Activated CD8-positive, alpha-beta memory T cell treated with anti-CD3 and anti-CD28 coated beads, Interleukin-2, amount 50 U/mL, for 24 hours (primary cell): Measurements from ENCODE around the gene TFEB.

Source experiments
- DNase-seq: peaks from one replicate; pipeline ENCODE4 v3.0.0-alpha.2; 2020; ENCODE audit errors: extremely low read depth

Gene TFEB

GRCh38 chr6:41674231-41675000, 61.0 kb downstream of the TFEB start:
- DNase-seq, result no peak

GRCh38 chr6:41673704-41674000, 61.8 kb downstream of the TFEB start:
- no peak for DNase-seq

DNA sequence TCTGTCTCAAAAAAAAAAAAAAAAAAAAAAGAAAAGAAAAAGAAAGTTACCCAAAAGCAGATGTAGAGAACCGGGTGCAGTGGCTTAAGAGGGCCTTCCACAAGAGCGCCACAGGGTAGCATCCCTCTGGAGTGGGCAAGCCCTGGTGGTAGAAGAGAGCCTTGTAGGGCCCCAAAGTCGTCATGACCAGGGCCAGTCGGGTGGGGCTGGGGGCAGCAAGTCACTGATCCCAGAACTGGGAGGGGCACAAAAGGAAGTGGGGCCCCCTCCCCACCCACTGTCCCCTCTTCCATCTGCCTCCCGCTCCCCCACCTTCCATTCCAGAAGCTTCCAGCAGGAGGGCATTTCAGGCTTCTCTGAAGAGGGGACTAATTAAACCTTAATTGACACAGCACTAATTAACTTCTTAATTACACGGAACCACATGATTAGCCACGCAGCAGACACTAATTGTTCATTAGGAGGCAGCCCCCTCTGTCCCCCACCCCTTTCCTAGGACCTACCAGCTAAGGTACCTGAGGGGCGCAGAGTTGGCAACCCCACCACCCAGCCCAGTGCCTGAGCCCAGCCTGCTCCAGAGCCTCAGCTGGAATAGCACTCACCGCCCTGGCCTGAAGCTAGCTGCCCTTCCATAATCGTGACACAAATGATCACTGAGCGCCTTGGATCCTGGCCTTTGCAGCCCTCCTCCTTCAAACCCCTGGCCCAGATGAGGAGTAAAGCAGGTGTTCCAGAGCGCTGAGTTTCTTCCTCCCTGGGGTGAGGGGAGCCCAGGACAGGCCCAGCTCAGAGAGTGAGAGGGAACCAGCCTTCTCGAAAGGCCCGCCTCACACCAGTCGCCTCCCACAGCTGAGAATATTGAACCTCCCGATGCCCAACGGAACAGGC, 62.3 kb downstream of the TFEB start:
- DNase-seq, result no peak

DNA sequence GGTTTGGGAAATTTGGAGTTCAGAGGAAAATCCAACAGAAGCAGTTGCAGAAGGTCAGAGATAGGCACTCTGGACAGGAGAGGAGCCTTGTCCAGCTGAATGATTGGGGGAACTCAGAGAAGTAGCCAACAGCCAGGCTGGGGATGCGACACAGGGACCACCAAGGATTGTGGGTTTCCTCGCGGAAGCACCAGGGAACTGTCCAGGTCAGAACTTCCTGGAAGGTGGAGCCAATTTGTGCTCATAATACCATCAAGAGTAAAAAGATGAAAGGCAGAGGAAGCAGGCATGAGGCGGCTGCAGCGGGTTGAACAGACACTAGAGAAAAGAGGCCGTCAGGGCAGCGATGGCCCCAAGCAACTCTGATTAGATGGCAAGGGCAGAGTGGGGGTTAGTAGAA, 63.4 kb downstream of the TFEB start:
- DNase-seq, result no peak

DNA sequence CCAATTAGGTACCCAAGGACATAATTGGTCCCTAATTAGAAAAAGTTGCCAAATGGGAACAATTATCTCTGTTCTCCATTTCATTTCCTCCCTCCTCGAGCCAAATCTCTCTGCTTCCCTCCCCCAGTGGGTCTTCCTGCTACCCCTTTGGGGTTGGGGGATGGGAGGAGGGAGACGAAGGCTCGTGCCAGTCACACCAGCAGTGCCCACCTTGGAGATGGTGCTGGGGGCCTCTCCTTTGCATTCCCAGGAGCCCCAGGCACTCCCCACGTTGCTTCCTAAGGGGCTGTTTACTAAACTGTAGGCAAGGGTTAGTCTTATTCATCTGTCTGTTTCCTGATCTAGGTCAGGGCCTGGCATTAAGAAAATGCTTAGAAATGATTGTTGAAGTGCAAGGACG, 64.0 kb downstream of the TFEB start:
- no peak for DNase-seq

DNA sequence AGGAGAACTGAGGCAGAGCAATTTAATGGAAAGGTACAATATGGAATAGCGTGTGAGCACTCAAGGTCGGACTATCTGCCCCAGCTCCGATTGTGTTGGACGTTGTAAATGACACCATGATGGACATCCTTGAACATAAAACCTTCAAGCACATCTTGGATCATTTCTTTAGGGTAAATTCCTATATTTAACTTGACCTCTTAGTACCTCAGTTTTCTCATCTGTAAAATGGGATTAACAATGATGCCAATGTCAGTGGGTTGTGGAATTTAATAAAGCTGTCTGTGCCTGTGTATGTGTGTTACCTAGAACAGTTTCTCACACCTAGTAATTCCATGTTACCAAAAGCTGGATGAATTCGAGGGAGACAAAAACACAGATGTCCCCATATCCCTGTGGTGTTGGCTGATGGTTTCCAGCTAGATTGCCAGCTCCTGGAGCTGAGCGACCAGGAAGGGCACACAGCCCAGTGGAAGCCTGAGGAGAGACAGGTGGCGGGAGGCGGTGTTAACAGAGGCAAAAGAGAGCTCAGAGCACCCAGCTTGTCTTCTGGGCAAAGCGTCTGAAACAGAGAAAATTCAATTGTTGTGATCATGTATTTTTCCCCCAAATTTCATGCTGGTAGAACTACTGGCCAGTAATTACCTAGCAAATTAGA, 64.6 kb downstream of the TFEB start:
- no peak for DNase-seq

DNA sequence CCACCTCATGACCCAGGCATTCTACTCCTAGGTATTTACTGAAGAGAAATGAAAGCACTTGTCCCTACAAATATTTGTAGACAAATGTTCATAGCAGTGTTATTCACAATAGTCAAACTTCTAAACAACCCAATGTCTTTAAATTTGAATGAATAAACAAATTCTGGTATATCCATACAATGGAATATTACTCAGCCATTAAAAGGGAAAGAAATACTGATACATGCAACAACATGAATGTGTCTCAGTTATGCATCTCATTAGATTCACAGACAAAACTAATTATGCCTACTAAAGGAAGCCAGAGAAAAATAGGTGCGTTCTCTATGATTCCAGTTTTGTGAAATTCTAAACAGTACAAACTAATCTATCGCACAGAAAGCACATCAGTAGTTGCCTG, 66.4 kb downstream of the TFEB start:
- no peak for DNase-seq

DNA sequence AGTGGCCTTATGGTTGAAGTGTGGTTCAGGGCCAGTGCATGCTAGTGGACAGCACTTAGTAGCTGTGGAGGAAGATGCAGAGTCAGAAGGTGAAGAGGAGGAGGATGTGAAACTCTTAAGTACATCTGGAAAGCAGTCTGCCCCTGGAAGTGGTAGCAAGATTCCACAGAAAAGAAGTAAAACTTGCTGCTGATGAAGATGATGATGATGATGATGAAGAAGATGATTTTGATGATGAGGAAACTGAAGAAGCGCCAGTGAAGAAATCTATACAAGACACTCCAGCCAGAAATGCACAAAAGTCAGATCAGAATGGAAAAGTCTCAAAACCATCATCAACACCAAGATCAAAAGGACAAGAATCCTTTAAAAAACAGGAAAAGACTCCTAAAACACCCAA, 68.2 kb downstream of the TFEB start:
- DNase-seq, result no peak

DNA sequence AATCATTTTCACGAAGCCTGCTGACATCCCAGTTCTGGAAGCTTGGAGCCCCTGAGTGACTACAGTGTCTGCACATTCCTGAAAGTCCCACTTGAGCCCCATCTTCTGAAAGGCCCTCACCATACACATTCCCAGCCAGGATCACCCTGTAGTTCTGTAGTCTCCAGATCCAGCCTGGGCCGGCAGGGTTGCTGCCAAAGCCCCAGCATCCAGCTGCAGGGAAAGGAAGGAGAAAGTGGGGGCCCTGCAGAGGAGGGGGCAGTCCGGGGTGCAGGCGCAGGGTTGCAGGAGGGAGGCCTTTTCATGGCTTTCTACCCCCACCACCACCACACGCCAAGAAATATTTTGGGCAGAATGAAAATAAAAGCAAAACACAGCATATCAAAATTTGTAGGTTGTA, 71.1 kb downstream of the TFEB start:
- no peak for DNase-seq

DNA sequence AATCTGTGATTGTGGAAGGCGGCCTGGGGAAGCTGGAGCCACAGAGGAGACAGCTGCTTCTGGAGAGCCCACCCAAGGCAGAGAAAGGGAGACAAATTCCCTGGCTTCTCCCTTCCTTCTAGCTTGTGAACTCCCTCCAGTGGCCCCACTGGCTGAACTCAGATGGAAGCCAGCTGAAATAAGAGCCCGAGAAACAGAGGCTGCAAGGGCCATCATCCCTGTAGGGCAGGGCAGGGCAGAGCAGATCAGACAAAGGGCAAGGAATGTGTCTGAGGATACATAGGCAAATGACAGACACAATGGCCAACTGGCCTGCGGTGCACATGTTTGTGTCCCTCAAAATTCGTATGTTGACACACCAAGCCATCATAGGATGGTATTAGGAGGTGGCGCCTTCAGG, 71.8 kb downstream of the TFEB start:
- no peak for DNase-seq

- DNase-seq, result no peak
Measured at GRCh38 chr6:41659935-41660334, 75.5 kb downstream of the TFEB start.

- DNase-seq, result no peak
Measured at GRCh38 chr6:41658636-41659035, 76.8 kb downstream of the TFEB start.

GRCh38 chr6:41657131-41658094, 78.0 kb downstream of the TFEB start:
- no peak for DNase-seq

DNA sequence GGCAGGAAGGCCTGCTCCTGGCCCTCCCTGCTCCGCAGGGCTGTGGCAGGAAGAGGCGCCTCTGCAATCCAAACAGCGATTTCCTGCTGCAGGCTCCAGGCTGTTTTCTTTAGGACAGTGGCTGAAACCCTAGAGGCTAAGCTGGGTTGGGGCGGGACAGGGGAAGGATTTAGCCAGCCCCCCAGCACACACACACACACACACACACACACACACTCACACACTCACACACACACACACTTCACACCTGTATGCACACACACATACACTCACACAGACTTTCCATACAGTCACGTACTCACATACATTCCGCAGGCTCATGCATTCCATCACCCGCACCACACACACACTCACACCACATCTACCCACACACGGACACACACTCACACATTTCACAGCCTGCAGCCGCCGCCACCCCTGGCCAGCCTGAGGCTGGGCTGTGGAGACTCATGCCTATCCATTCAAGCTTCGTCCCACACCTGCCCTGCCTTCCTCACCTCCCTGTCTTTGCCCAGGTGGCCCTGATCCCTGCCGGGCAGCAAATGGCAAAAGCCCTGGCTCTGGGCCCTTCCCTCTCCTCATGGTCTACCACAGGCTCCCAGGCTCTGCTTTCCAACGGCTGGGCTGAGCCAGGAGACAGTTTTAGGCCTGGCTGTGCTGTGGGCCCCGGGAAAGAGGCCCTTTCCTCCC, 79.3 kb downstream of the TFEB start:
- no peak for DNase-seq

- no peak for DNase-seq
Measured at GRCh38 chr6:41655646-41656001, 79.8 kb downstream of the TFEB start.

GRCh38 chr6:41655176-41655575, 80.2 kb downstream of the TFEB start:
- DNase-seq, result no peak

DNA sequence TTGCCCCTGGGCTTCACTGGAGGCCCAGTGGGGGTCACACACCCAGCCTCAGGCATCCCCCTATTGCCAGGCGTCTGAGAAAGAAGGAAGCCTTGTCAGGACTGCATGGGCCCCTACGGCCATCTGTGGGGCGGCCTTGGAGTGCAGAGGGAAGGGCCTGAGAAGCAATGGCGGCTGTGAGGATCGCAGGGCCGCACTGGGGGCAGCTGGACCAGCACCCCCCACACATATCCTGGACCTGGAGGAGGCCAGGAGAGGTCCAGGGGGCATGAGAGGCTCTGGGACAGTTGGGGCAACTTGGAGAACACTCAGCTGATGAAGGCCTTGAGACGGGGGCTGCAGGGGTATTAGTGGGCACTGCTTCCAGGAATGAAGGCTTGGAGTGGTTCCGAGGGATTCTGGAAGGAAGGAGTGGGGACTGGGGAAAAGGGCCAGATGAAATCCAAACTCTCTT, 80.7 kb downstream of the TFEB start:
- DNase-seq, result no peak

DNA sequence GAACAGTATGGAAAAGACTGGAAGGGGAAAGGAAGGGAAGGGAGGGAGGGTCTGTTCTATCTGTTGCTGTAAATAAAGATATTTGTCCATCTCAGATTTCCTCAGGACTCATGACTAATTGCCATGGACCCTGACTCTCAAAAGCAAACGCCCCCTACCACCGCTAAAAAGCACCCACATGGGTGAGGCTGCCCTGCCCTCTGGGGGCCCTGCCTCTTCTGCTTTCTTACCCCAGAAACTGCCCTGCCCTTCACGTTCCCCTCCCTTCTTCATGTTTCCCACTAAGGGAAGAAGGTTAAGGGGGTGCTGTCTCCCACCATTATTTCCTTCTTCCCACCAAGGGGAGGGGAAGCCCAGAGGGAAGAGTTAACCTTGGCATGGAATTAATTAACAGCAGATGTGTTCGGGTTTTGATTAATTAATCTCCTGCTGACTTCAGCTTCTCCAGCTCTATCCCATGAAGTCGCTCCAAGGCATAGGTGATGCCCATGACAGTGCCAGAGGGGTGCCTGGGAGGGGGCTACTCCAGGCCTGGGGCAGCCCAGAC, 81.2 kb downstream of the TFEB start:
- no peak for DNase-seq

DNA sequence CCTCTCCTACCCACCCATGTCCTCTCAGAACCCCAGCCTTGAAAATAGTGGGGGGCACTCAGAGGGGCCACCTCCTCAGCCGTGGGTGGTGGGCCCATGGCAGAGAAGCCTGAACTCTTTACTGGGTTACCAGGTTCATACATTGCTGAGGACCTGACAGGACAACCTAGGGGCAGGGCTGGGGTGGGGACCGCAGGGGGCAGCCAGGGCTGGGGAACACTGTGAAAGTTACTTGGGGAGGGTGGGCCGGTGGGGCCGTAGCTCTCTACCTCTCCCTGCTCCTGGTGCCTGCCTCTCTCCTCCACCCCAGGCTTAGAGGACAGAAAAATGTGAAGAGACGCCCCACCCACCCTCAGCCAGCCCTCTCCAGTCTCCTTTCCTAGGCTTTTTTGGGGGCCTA, 81.7 kb downstream of the TFEB start:
- DNase-seq, result no peak

- no peak for DNase-seq
Measured at GRCh38 chr6:41652866-41653652, 82.3 kb downstream of the TFEB start.
